MCF 10A (cell line): Measurements from ENCODE around the gene GMIP. TPM values are rescaled to one million over a fixed set of nuclear protein-coding genes. Genes with fewer than 3 reads are reported as not detected.
A peak's percentile ranks its signal among the peaks of the same experiment; 100 is the strongest.
"Not testable (repeated sequence)": the region's sequence is repeated elsewhere in the genome, so short reads cannot be mapped to it uniquely, and the experiment has no call there.

Experiments used
- BruUV-seq: library from RNA; stranded (reverse); fragments of 400-500 nt; replicated peaks from 2 replicates; lab custom pipeline; 2021; lab: Mats Ljungman, UMichigan
- CTCF ChIA-PET: fragments of 300-600 bp; sonication (Branson Sonifier 250); formaldehyde crosslinking; extraction: SDS; loops from one replicate; lab custom pipeline; 2021; ENCODE audit warnings: antibody characterized with exemption, inconsistent platforms; lab: Yijun Ruan, JAX
- POLR2A ChIA-PET: fragments of 300-600, 350-650 bp; sonication (Branson Sonifier 250); formaldehyde crosslinking; extraction: SDS; loops from one replicate; lab custom pipeline; 2020; ENCODE audit warnings: antibody characterized with exemption, inconsistent platforms; lab: Yijun Ruan, JAX
- DNase-seq: peaks from one replicate; pipeline ENCODE4 v3.0.0-alpha.2; 2018; ENCODE audit not compliant: unreplicated experiment
- H3K27ac Mint-ChIP-seq: one replicate; pipeline ENCODE4 v1.8.0; 2022; ENCODE audit warnings: mild to moderate bottlenecking, low read depth, mixed read lengths; ENCODE audit not compliant: unreplicated experiment
- H3K27me3 Mint-ChIP-seq: one replicate; pipeline ENCODE4 v1.8.0; 2022; ENCODE audit warnings: mixed read lengths; ENCODE audit not compliant: insufficient read depth, unreplicated experiment
- H3K36me3 Mint-ChIP-seq: one replicate; pipeline ENCODE4 v1.8.0; 2022; ENCODE audit warnings: mild to moderate bottlenecking, moderate library complexity, mixed read lengths; ENCODE audit not compliant: insufficient read depth, unreplicated experiment
- H3K4me1 Mint-ChIP-seq: one replicate; pipeline ENCODE4 v1.8.0; 2022; ENCODE audit warnings: mixed read lengths; ENCODE audit not compliant: insufficient read depth, unreplicated experiment
- H3K4me3 Mint-ChIP-seq: one replicate; pipeline ENCODE4 v1.8.0; 2022; ENCODE audit warnings: mild to moderate bottlenecking, moderate library complexity, mixed read lengths; ENCODE audit not compliant: unreplicated experiment
- H3K9me3 Mint-ChIP-seq: one replicate; pipeline ENCODE4 v1.8.0; 2022; ENCODE audit warnings: mixed read lengths; ENCODE audit not compliant: unreplicated experiment
- CTCF ChIP-seq: fragments of 200-600 bp; IDR thresholded peaks from one replicate; pipeline ENCODE4 v1.8.0; 2022; ENCODE audit warnings: antibody characterized with exemption, mild to moderate bottlenecking; ENCODE audit not compliant: unreplicated experiment
- intact Hi-C: fragments of 100-400 bp; cut with micrococcal nuclease; formaldehyde crosslinking; loops from 2 replicates; pipeline ENCODE4 v1.14.1; 2022
- total RNA-seq: library from RNA; stranded (reverse); gene quantifications from 2 replicates; pipeline ENCODE4 v1.2.3, GENCODE V29; 2022

GMIP gene
- total RNA-seq, 1 experiment from 2014 or later = 10.1 TPM

- ChIA-PET POLR2A (interaction anchor here (0.6 to 2.3 kb wide), 5 partner anchors 9 to 67 kb away, joined by 3 to 15 read pairs (median 4); no protein-coding TSS in a partner anchor), CTCF (interaction anchor here (0.6 to 1.2 kb wide), 7 partner anchors 11 to 290 kb away, joined by 3 to 6 read pairs (median 3); partner anchors contain the start of gene GMIP)
- DNase-seq = peak; percentile 76
- H3K36me3 Mint-ChIP-seq = no peaks in the 10 kb centered on the region
- no TSS peak for BruUV-seq
- no peak for TF ChIP-seq CTCF
- H3K4me1 Mint-ChIP-seq = peaks cover 21% of the 10 kb centered on the region
- no peak overlapping the region for H3K27ac Mint-ChIP-seq
- no peaks in the 10 kb centered on the region for H3K27me3 Mint-ChIP-seq
- H3K9me3 Mint-ChIP-seq = no peaks in the 10 kb centered on the region
- intact Hi-C loops = no loop called here
- H3K4me3 Mint-ChIP-seq = no peak overlapping the region
Measured at GRCh38 chr19:19606021-19606420, 37.4 kb downstream of the GMIP start.

- intact Hi-C loops = no loop called here
- DNase-seq = peak; percentile 79
- peak overlapping the region; percentile 10 for H3K27ac Mint-ChIP-seq
- no peaks in the 10 kb centered on the region for H3K36me3 Mint-ChIP-seq
- H3K4me3 Mint-ChIP-seq = peak overlapping the region; percentile 2
- ChIA-PET CTCF (interaction anchor here (0.6 to 3.5 kb wide), 6 partner anchors 10 to 71 kb away, joined by 3 to 14 read pairs (median 5); partner anchors contain the start of gene GMIP), POLR2A (interaction anchor here (0.9 to 2.5 kb wide), 7 partner anchors 11 to 87 kb away, joined by 3 to 22 read pairs (median 7); partner anchors contain the start of genes NDUFA13 and TSSK6)
- no peak for TF ChIP-seq CTCF
- no TSS peak for BruUV-seq
- H3K4me1 Mint-ChIP-seq = peaks cover 21% of the 10 kb centered on the region
- no peaks in the 10 kb centered on the region for H3K9me3 Mint-ChIP-seq
- H3K27me3 Mint-ChIP-seq = no peaks in the 10 kb centered on the region
Measured at GRCh38 chr19:19602713-19603324, 40.6 kb downstream of the GMIP start.

- DNase-seq = peak; percentile 32
- TF ChIP-seq CTCF = no peak
- Mint-ChIP-seq H3K4me3 (no peak overlapping the region), H3K27ac (peak overlapping the region; percentile 49), H3K27me3 (no peaks in the 10 kb centered on the region), H3K36me3 (no peaks in the 10 kb centered on the region), H3K9me3 (no peaks in the 10 kb centered on the region), H3K4me1 (peaks cover 21% of the 10 kb centered on the region)
- ChIA-PET CTCF (interaction anchor here (0.5 to 3.5 kb wide), 5 partner anchors 11 to 86 kb away, joined by 3 to 14 read pairs (median 6); partner anchors contain the start of genes GMIP and NDUFA13), POLR2A (interaction anchor here (0.9 to 2.5 kb wide), 7 partner anchors 11 to 86 kb away, joined by 3 to 22 read pairs (median 7); partner anchors contain the start of genes NDUFA13 and TSSK6)
- intact Hi-C loops = no loop called here
- no TSS peak for BruUV-seq
Measured at GRCh38 chr19:19602136-19602712, 41.2 kb downstream of the GMIP start.

- Mint-ChIP-seq H3K27ac (no peak overlapping the region), H3K4me3 (no peak overlapping the region), H3K4me1 (peaks cover 16% of the 10 kb centered on the region), H3K36me3 (no peaks in the 10 kb centered on the region), H3K27me3 (no peaks in the 10 kb centered on the region), H3K9me3 (no peaks in the 10 kb centered on the region)
- no peak for TF ChIP-seq CTCF
- intact Hi-C loops = no loop called here
- BruUV-seq = no TSS peak
- no peak for DNase-seq
- ChIA-PET POLR2A (interaction anchor here (0.6 kb wide), 1 partner anchor 9 kb away, joined by 3 read pairs; no protein-coding TSS in a partner anchor), CTCF (interaction anchor here (0.6 to 0.7 kb wide), 4 partner anchors 18 to 390 kb away, joined by 3 to 5 read pairs (median 4); no protein-coding TSS in a partner anchor)
Measured at GRCh38 chr19:19600793-19601330, 42.6 kb downstream of the GMIP start.

GRCh38 chr19:19598728-19599451 lies 44.6 kb downstream of the GMIP start:
- DNase-seq, POLR2A ChIA-PET, H3K27ac Mint-ChIP-seq, H3K9me3 Mint-ChIP-seq, H3K4me3 Mint-ChIP-seq, intact Hi-C loops, H3K27me3 Mint-ChIP-seq, BruUV-seq, H3K36me3 Mint-ChIP-seq: not testable (repeated sequence)
- peaks cover 14% of the 10 kb centered on the region for H3K4me1 Mint-ChIP-seq
- CTCF ChIA-PET = interaction anchor here (0.9 to 1.1 kb wide), 2 partner anchors 45 to 67 kb away, joined by 3 read pairs; no protein-coding TSS in a partner anchor
